ENCODE data around the gene FZD1.

- TF ChIP-seq EZH2 (IDR thresholded peaks at IDR 0.05) (no peak), EZH2phosphoT487 (IDR thresholded peaks at IDR 0.05; ENCODE audit: borderline replicate concordance) (no peak), YY1 (IDR thresholded peaks at IDR 0.05; ENCODE audit: extremely low read depth, insufficient replicate concordance, low read depth, low read length) (no peak), CTCF (IDR thresholded peaks at IDR 0.05 in 2 of 3, conservative IDR thresholded peaks at IDR 0.05 in 1 of 3; ENCODE audit: borderline replicate concordance in 1 of 3, insufficient read depth in 1 of 3, low read depth in 2 of 3, low read length in 2 of 3) (no peak), TCF7L2 (IDR thresholded peaks at IDR 0.05; ENCODE audit: borderline replicate concordance, extremely low read depth, insufficient read depth, insufficient read length) (no peak), POLR2AphosphoS5 (IDR thresholded peaks at IDR 0.05; ENCODE audit: low read depth, low read length) (no peak), ATF3 (IDR thresholded peaks at IDR 0.05) (no peak), SIN3A (IDR thresholded peaks at IDR 0.05; ENCODE audit: low read depth) (no peak)
- TF ChIP-seq, protein P1, sequence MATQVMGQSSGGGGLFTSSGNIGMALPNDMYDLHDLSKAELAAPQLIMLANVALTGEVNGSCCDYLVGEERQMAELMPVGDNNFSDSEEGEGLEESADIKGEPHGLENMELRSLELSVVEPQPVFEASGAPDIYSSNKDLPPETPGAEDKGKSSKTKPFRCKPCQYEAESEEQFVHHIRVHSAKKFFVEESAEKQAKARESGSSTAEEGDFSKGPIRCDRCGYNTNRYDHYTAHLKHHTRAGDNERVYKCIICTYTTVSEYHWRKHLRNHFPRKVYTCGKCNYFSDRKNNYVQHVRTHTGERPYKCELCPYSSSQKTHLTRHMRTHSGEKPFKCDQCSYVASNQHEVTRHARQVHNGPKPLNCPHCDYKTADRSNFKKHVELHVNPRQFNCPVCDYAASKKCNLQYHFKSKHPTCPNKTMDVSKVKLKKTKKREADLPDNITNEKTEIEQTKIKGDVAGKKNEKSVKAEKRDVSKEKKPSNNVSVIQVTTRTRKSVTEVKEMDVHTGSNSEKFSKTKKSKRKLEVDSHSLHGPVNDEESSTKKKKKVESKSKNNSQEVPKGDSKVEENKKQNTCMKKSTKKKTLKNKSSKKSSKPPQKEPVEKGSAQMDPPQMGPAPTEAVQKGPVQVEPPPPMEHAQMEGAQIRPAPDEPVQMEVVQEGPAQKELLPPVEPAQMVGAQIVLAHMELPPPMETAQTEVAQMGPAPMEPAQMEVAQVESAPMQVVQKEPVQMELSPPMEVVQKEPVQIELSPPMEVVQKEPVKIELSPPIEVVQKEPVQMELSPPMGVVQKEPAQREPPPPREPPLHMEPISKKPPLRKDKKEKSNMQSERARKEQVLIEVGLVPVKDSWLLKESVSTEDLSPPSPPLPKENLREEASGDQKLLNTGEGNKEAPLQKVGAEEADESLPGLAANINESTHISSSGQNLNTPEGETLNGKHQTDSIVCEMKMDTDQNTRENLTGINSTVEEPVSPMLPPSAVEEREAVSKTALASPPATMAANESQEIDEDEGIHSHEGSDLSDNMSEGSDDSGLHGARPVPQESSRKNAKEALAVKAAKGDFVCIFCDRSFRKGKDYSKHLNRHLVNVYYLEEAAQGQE (IDR thresholded peaks at IDR 0.05; ENCODE audit: low read depth): no peak
Measured at GRCh38 chr7:91291302-91291701, 27.1 kb downstream of the FZD1 start.
